ENCODE results near the gene NLRP1. TPM values are rescaled to one million over a fixed set of nuclear protein-coding genes. Genes with fewer than 3 reads are reported as not detected.

NLRP1 gene
- total RNA-seq = 49.3 and 55.4 TPM in 2 replicates
- long read RNA-seq, partial matches to known transcripts = 1 of 3 reads
- long read RNA-seq, other reads (novel, unspliced or antisense) = 0 of 3 reads

DNA sequence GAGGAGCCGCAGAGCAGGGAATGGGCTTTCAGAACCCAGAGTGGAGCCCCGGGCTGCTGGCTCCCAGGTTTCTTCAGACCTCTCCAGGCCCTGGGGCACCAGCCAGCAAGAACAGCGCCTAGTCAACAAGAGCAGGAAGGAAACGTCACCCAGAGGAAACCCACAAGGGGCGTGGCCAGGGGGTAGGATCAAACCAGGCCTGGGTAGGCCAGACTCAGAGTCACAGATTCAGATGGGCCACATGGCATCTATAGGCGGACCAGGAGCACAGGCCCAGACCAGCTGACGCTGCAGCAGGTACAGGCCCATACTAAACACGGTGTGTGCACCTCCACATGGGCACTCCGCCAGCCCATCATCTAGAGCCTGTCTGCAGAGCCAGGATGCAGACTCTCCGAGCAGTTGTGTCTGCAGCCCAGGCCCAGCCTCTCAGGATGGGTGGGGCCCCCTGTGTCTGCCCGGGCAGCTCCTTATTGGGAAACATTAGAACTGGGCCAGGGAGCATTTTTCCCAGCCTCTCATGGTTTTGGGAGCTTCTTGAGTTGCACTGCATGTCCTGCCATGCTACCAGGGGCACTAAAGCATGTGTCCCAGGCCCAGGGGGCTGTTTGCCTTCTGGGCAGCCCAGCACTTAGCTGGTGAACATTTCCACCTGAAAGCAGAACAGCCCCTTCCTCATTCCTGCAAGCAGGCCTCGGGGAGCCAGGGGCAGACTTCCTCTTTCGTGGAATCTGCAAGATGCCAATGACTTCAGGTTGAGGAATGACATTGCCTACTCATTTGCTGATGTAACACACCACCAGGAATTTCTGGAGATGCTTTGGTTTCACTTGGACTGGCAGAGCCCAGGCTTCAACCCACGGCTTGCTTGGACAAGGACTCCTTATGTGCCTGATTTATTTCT lies at the start of gene NLRP1:
Gene NLRP1, minus strand, starts transcription at position 127 of the 904 bp plus-strand sequence. CDS start 552 bp downstream, outside the sequence.
- H3K9me3 Mint-ChIP-seq = no peaks in the 10 kb centered on the region
- H3K4me3 Mint-ChIP-seq = no peak within 1 kb of the TSS
- no peak for TF ChIP-seq CTCF (conservative IDR thresholded peaks at IDR 0.05)
- no peaks in the 10 kb centered on the region for H3K27me3 Mint-ChIP-seq (ENCODE audit: low read depth)
- DNase-seq (ENCODE audit: low read depth, low spot score) = no peak
- no peak within 1 kb of the TSS for H3K27ac Mint-ChIP-seq (ENCODE audit: unreplicated experiment)
- H3K36me3 Mint-ChIP-seq (ENCODE audit: low read depth) = no peaks in the 10 kb centered on the region
- peaks cover 3% of the 10 kb centered on the region for H3K4me1 Mint-ChIP-seq

GRCh38 chr17:5631958-5632590 lies 47.8 kb upstream of the NLRP1 start:
- DNase-seq (ENCODE audit: low read depth, low spot score) = no peak
- Mint-ChIP-seq H3K4me3 (no peak overlapping the region), H3K9me3 (no peaks in the 10 kb centered on the region), H3K27me3 (ENCODE audit: low read depth) (peaks cover 30% of the 10 kb centered on the region), H3K4me1 (no peaks in the 10 kb centered on the region), H3K36me3 (ENCODE audit: low read depth) (no peaks in the 10 kb centered on the region), H3K27ac (ENCODE audit: unreplicated experiment) (no peak overlapping the region)
- no peak for TF ChIP-seq CTCF (conservative IDR thresholded peaks at IDR 0.05)

GRCh38 chr17:5630434-5630833 lies 46.1 kb upstream of the NLRP1 start:
- H3K4me3 Mint-ChIP-seq = no peak overlapping the region
- no peak overlapping the region for H3K27ac Mint-ChIP-seq (ENCODE audit: unreplicated experiment)
- no peak for DNase-seq (ENCODE audit: low read depth, low spot score)
- no peaks in the 10 kb centered on the region for H3K4me1 Mint-ChIP-seq
- H3K36me3 Mint-ChIP-seq (ENCODE audit: low read depth) = no peaks in the 10 kb centered on the region
- H3K9me3 Mint-ChIP-seq = no peaks in the 10 kb centered on the region
- peaks cover 20% of the 10 kb centered on the region for H3K27me3 Mint-ChIP-seq (ENCODE audit: low read depth)
- TF ChIP-seq CTCF (conservative IDR thresholded peaks at IDR 0.05) = no peak

DNA sequence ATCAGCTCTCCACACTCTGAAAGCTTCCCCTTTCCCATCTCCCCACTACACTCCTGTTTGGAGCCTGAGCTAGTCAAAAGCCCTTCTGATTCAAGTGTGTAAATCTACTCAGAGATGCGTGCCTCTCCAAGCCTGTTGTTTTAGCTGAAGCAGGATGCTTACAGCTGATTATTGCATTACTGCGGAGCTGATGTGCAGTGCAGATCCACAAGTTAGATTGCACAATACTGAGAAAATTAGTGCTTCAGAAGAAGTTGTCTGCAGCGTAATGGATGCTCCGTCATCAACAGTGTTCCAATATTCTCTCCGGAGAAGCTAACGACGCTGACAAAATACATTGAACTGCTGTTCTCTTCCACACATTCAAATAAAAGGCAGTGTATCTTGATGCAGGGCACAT lies 44.8 kb upstream of the NLRP1 start:
- Mint-ChIP-seq H3K27me3 (ENCODE audit: low read depth) (peaks cover 17% of the 10 kb centered on the region), H3K9me3 (no peaks in the 10 kb centered on the region), H3K36me3 (ENCODE audit: low read depth) (no peaks in the 10 kb centered on the region), H3K4me1 (no peaks in the 10 kb centered on the region), H3K27ac (ENCODE audit: unreplicated experiment) (no peak overlapping the region), H3K4me3 (no peak overlapping the region)
- TF ChIP-seq CTCF (conservative IDR thresholded peaks at IDR 0.05) = no peak
- no peak for DNase-seq (ENCODE audit: low read depth, low spot score)

GRCh38 chr17:5628262-5628661 lies 44.0 kb upstream of the NLRP1 start:
- Mint-ChIP-seq H3K4me1 (no peaks in the 10 kb centered on the region), H3K27me3 (ENCODE audit: low read depth) (peaks cover 17% of the 10 kb centered on the region), H3K27ac (ENCODE audit: unreplicated experiment) (no peak overlapping the region), H3K4me3 (no peak overlapping the region), H3K9me3 (no peaks in the 10 kb centered on the region), H3K36me3 (ENCODE audit: low read depth) (no peaks in the 10 kb centered on the region)
- no peak for TF ChIP-seq CTCF (conservative IDR thresholded peaks at IDR 0.05)
- DNase-seq (ENCODE audit: low read depth, low spot score) = no peak
